GM08714 (cell line): Measurements from ENCODE around the gene SCTR.

Experiments used
- H3K4me3 ChIP-seq: fragments of 200-500 bp; sonication (Bioruptor generic); 2 replicates; pipeline ENCODE4 v1.5.1; 2014; ENCODE audit warnings: mild to moderate bottlenecking, low read length, inconsistent platforms
- ZNF274 ChIP-seq: IDR thresholded peaks from 2 replicates; pipeline ENCODE4 v1.6.1; 2012; ENCODE audit warnings: mild to moderate bottlenecking, low read depth, low read length

Gene SCTR

DNA sequence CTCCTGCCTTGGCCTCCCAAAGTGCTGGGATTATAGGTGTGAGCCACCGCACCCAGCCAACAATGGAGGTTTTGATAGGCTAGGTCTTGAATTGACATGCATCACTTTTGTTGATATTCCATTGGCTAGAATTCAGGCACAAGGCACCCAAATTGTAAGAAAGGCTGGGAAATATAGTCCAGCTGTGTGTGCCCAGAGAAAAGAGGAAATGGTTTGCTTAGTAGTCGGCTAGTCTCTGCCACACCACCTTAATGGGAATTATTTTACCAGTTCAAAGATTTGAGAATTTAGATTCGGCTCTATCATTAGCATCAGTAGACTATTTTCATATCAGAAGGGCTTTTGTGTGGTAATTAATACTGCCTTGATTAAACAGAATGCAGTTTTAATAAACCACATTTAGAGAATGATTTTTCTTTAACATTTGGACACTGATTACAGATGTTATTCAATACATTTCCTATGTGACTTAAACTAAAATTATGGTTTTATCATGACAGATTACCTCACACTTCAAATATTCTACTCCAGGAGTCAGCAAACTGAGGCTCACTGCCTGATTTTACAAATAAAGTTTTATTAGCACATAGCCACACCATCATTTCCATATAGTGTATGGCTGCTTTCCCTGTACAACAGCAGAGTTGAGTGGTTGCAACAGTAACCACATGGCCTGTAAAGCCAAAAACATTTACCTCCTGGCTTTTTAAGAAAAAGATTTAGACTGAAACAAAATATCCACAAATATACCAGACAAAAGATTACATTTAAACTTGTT lies 130.1 kb downstream of the SCTR start:
- TF ChIP-seq ZNF274: no peak
- H3K4me3 ChIP-seq: no peak overlapping the region
